Neural progenitor cell (in vitro differentiated cells): ENCODE measurements around the gene SIL1. TPM values are rescaled to one million over a fixed set of nuclear protein-coding genes. Genes with fewer than 3 reads are reported as not detected.

Source experiments
- DNase-seq: peaks from one replicate; pipeline ENCODE4 v3.0.0-alpha.2; 2016; ENCODE audit warnings: low spot score
- H2AFZ ChIP-seq: fragments of 200-600 bp; sonication (generic); replicated peaks from 2 replicates; pipeline ENCODE4 v1.6.1; 2016; ENCODE audit warnings: antibody characterized with exemption
- H3F3A ChIP-seq: fragments of 200-600 bp; sonication (generic); 2 replicates; pipeline ENCODE4 v1.6.1; 2016; ENCODE audit warnings: antibody characterized with exemption, low read depth
- H3K27ac ChIP-seq: fragments of 200-600 bp; sonication (generic); 2 replicates; pipeline ENCODE4 v1.5.1; 2016; ENCODE audit warnings: mild to moderate bottlenecking
- H3K27me3 ChIP-seq: fragments of 200-600 bp; sonication (generic); 2 replicates; pipeline ENCODE4 v1.6.1; 2016; ENCODE audit warnings: mild to moderate bottlenecking, moderate library complexity
- H3K36me3 ChIP-seq: fragments of 200-600 bp; sonication (generic); 2 replicates; pipeline ENCODE4 v1.5.1; 2016
- H3K4me1 ChIP-seq: fragments of 200-600 bp; sonication (generic); 2 replicates; pipeline ENCODE4 v1.6.1; 2016; ENCODE audit warnings: mixed run types
- H3K4me2 ChIP-seq: fragments of 200-600 bp; sonication (generic); 2 replicates; pipeline ENCODE4 v1.6.1; 2016
- H3K4me3 ChIP-seq: fragments of 200-600 bp; sonication (generic); 2 replicates; pipeline ENCODE4 v1.5.1; 2016
- H3K79me2 ChIP-seq: fragments of 200-600 bp; sonication (generic); 2 replicates; pipeline ENCODE4 v1.6.1; 2016; ENCODE audit warnings: low read depth
- H3K9ac ChIP-seq: fragments of 200-600 bp; sonication (generic); 2 replicates; pipeline ENCODE4 v1.6.1; 2016
- H3K9me3 ChIP-seq: fragments of 200-600 bp; sonication (generic); 2 replicates; pipeline ENCODE4 v1.5.1; 2016; ENCODE audit warnings: low read depth
- H4K20me1 ChIP-seq: fragments of 200-600 bp; sonication (generic); 2 replicates; pipeline ENCODE4 v1.6.1; 2016; ENCODE audit warnings: low read depth
- H3K27ac Mint-ChIP-seq: 3 replicates; pipeline ENCODE4 v1.8.0; 2021; ENCODE audit warnings: mixed read lengths
- H3K27me3 Mint-ChIP-seq: 2 replicates; pipeline ENCODE4 v1.8.0; 2022; ENCODE audit warnings: low read depth, mild to moderate bottlenecking, inconsistent platforms, moderate library complexity, mixed read lengths; ENCODE audit not compliant: insufficient read depth
- H3K36me3 Mint-ChIP-seq: 3 replicates; pipeline ENCODE4 v1.8.0; 2021; ENCODE audit warnings: mixed read lengths
- H3K4me1 Mint-ChIP-seq: 3 replicates; pipeline ENCODE4 v1.8.0; 2021; ENCODE audit warnings: mixed read lengths
- H3K4me3 Mint-ChIP-seq: 3 replicates; pipeline ENCODE4 v1.8.0; 2021; ENCODE audit warnings: mild to moderate bottlenecking, moderate library complexity, mixed read lengths
- H3K9me3 Mint-ChIP-seq: 3 replicates; pipeline ENCODE4 v1.8.0; 2020; ENCODE audit warnings: mixed read lengths
- CTCF ChIP-seq: fragments of 200-600 bp; sonication (generic); IDR thresholded peaks from 2 replicates; pipeline ENCODE4 v1.5.1; 2017; ENCODE audit warnings: antibody characterized with exemption, mild to moderate bottlenecking
- EZH2 ChIP-seq: fragments of 200-600 bp; sonication (generic); IDR thresholded peaks from 2 replicates; pipeline ENCODE4 v1.6.1; 2017; ENCODE audit warnings: antibody characterized with exemption, mild to moderate bottlenecking, moderate library complexity
- EZH2phosphoT487 ChIP-seq: fragments of 200-600 bp; sonication (generic); IDR thresholded peaks from 2 replicates; pipeline ENCODE4 v1.6.1; 2017; ENCODE audit warnings: antibody characterized with exemption
- total RNA-seq: library from RNA; depleted of rRNA; stranded (reverse); fragments of >200 nt; gene quantifications from 2 replicates; pipeline ENCODE4 v1.2.3, GENCODE V29; 2015; ENCODE audit warnings: low replicate concordance

Gene SIL1
- total RNA-seq, 1 donor from 2014 or later = 5.5 TPM

- Histone ChIP-seq H3K79me2 (no peaks in the 10 kb centered on the region), H3K36me3 (no peaks in the 10 kb centered on the region), H3K4me2 (no peak overlapping the region), H3K9me3 (no peaks in the 10 kb centered on the region), H4K20me1 (no peaks in the 10 kb centered on the region), H3K27ac (no peak overlapping the region), H3K9ac (no peak overlapping the region), H3F3A (no peaks in the 10 kb centered on the region), H3K4me3 (no peak overlapping the region), H2AFZ (no peak overlapping the region), H3K4me1 (peaks cover 10% of the 10 kb centered on the region), H3K27me3 (no peaks in the 10 kb centered on the region)
- Mint-ChIP-seq H3K4me3 (no peak overlapping the region), H3K27ac (no peak overlapping the region), H3K9me3 (peaks cover 3% of the 10 kb centered on the region), H3K27me3 (peaks cover 4% of the 10 kb centered on the region), H3K4me1 (peaks cover 33% of the 10 kb centered on the region), H3K36me3 (peaks cover 9% of the 10 kb centered on the region)
- no peak for DNase-seq
- TF ChIP-seq EZH2phosphoT487 (no peak), CTCF (no peak), EZH2 (no peak)
Observed at GRCh38 chr5:139186261-139186660, 11.9 kb downstream of the SIL1 start.

GRCh38 chr5:139185589-139185988 lies 12.6 kb downstream of the SIL1 start:
- no peak overlapping the region for H3K4me3 Mint-ChIP-seq
- H3K79me2 ChIP-seq = no peaks in the 10 kb centered on the region
- H3K9me3 ChIP-seq = no peaks in the 10 kb centered on the region
- H2AFZ ChIP-seq = no peak overlapping the region
- peaks cover 13% of the 10 kb centered on the region for H3K4me1 ChIP-seq
- H3K4me3 ChIP-seq = no peak overlapping the region
- peaks cover 8% of the 10 kb centered on the region for H3K36me3 Mint-ChIP-seq
- TF ChIP-seq CTCF (no peak), EZH2 (no peak), EZH2phosphoT487 (no peak)
- no peak overlapping the region for H3K4me2 ChIP-seq
- H3K27me3 ChIP-seq = no peaks in the 10 kb centered on the region
- no peak overlapping the region for H3K27ac Mint-ChIP-seq
- no peaks in the 10 kb centered on the region for H3K36me3 ChIP-seq
- peaks cover 37% of the 10 kb centered on the region for H3K4me1 Mint-ChIP-seq
- no peak for DNase-seq
- H3K27me3 Mint-ChIP-seq = peaks cover 4% of the 10 kb centered on the region
- peaks cover 3% of the 10 kb centered on the region for H3K9me3 Mint-ChIP-seq
- no peak overlapping the region for H3K9ac ChIP-seq
- H3K27ac ChIP-seq = no peak overlapping the region
- H3F3A ChIP-seq = no peaks in the 10 kb centered on the region
- no peaks in the 10 kb centered on the region for H4K20me1 ChIP-seq

- H3K36me3 Mint-ChIP-seq = peaks cover 3% of the 10 kb centered on the region
- H3K9ac ChIP-seq = no peak overlapping the region
- H3K4me1 ChIP-seq = peaks cover 24% of the 10 kb centered on the region
- no peaks in the 10 kb centered on the region for H3K79me2 ChIP-seq
- H4K20me1 ChIP-seq = no peaks in the 10 kb centered on the region
- H3K9me3 ChIP-seq = no peaks in the 10 kb centered on the region
- no peak for DNase-seq
- no peak overlapping the region for H3K27ac Mint-ChIP-seq
- TF ChIP-seq EZH2phosphoT487 (no peak), CTCF (no peak), EZH2 (no peak)
- H3K4me3 Mint-ChIP-seq = no peak overlapping the region
- H3K4me1 Mint-ChIP-seq = peaks cover 52% of the 10 kb centered on the region
- no peaks in the 10 kb centered on the region for H3K36me3 ChIP-seq
- H3K4me3 ChIP-seq = no peak overlapping the region
- peaks cover 2% of the 10 kb centered on the region for H3K27me3 Mint-ChIP-seq
- H3K4me2 ChIP-seq = no peak overlapping the region
- peaks cover 11% of the 10 kb centered on the region for H3F3A ChIP-seq
- H3K9me3 Mint-ChIP-seq = peaks cover under 1% of the 10 kb centered on the region
- no peak overlapping the region for H2AFZ ChIP-seq
- H3K27ac ChIP-seq = no peak overlapping the region
- H3K27me3 ChIP-seq = no peaks in the 10 kb centered on the region
Observed at GRCh38 chr5:139183502-139183901, 14.7 kb downstream of the SIL1 start.
